ENCODE data around the gene OR6N2. TPM values are rescaled to one million over a fixed set of nuclear protein-coding genes. Genes with fewer than 3 reads are reported as not detected.

The OR6N2 gene
- total RNA-seq, 1 experiment from 2014 or later, result not detected

DNA sequence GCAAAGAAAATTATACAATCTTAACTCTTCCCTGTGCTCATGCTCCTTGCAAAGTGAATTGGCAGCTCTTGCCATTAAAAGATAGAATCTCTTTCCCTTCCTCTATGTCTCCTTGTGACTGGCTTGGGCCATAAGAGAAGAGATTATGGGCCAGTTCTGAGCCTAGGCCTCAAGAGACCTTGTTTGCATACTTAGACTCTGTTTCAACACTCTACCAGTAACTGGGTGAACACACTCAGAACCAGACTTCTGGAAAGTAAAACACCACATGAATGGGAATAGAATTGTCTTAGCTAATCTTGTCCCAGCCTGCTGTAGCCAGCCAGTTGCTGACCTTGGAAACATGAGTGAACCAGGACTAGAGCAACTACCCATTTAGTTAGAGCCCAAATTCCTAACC lies 45.2 kb downstream of the OR6N2 start:
- TF ChIP-seq, protein P1, sequence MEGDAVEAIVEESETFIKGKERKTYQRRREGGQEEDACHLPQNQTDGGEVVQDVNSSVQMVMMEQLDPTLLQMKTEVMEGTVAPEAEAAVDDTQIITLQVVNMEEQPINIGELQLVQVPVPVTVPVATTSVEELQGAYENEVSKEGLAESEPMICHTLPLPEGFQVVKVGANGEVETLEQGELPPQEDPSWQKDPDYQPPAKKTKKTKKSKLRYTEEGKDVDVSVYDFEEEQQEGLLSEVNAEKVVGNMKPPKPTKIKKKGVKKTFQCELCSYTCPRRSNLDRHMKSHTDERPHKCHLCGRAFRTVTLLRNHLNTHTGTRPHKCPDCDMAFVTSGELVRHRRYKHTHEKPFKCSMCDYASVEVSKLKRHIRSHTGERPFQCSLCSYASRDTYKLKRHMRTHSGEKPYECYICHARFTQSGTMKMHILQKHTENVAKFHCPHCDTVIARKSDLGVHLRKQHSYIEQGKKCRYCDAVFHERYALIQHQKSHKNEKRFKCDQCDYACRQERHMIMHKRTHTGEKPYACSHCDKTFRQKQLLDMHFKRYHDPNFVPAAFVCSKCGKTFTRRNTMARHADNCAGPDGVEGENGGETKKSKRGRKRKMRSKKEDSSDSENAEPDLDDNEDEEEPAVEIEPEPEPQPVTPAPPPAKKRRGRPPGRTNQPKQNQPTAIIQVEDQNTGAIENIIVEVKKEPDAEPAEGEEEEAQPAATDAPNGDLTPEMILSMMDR (IDR thresholded peaks at IDR 0.05; ENCODE audit: unreplicated experiment), result no peak
- Mint-ChIP-seq H3K27me3 (ENCODE audit: insufficient read depth, unreplicated experiment) (peaks cover 93% of the 10 kb centered on the region), H3K36me3 (ENCODE audit: insufficient read depth, unreplicated experiment) (no peaks in the 10 kb centered on the region), H3K9me3 (ENCODE audit: unreplicated experiment) (no peaks in the 10 kb centered on the region), H3K27ac (ENCODE audit: low read depth, unreplicated experiment) (no peak overlapping the region), H3K4me3 (ENCODE audit: unreplicated experiment) (no peak overlapping the region), H3K4me1 (ENCODE audit: insufficient read depth, unreplicated experiment) (no peaks in the 10 kb centered on the region)
- ChIA-PET POLR2A (no interaction called here), CTCF (no interaction called here)
- intact Hi-C loops (cut with micrococcal nuclease), result no loop called here
- BruUV-seq (replicated peaks), result no TSS peak
- DNase-seq (ENCODE audit: unreplicated experiment), result no peak

- peaks cover 98% of the 10 kb centered on the region for H3K27me3 Mint-ChIP-seq (ENCODE audit: insufficient read depth, unreplicated experiment)
- no peak overlapping the region for H3K4me3 Mint-ChIP-seq (ENCODE audit: unreplicated experiment)
- no TSS peak for BruUV-seq (replicated peaks)
- TF ChIP-seq, protein P1 (IDR thresholded peaks at IDR 0.05; ENCODE audit: unreplicated experiment), result no peak
- ChIA-PET CTCF (interaction anchor here (0.6 kb wide), 1 partner anchor 682 kb away, joined by 3 read pairs; no protein-coding TSS in a partner anchor), POLR2A (no interaction called here)
- peaks cover 4% of the 10 kb centered on the region for H3K4me1 Mint-ChIP-seq (ENCODE audit: insufficient read depth, unreplicated experiment)
- no peak overlapping the region for H3K27ac Mint-ChIP-seq (ENCODE audit: low read depth, unreplicated experiment)
- H3K36me3 Mint-ChIP-seq (ENCODE audit: insufficient read depth, unreplicated experiment), result no peaks in the 10 kb centered on the region
- intact Hi-C loops (cut with micrococcal nuclease), result no loop called here
- no peak for DNase-seq (ENCODE audit: unreplicated experiment)
- no peaks in the 10 kb centered on the region for H3K9me3 Mint-ChIP-seq (ENCODE audit: unreplicated experiment)
These were observed 48.5 kb downstream of the OR6N2 start for GRCh38 chr1:158732524-158732923.

- no peak for DNase-seq (ENCODE audit: unreplicated experiment)
- H3K27ac Mint-ChIP-seq (ENCODE audit: low read depth, unreplicated experiment), result no peak overlapping the region
- POLR2A ChIA-PET, result interaction anchor here (0.6 kb wide), 1 partner anchor 13 kb away, joined by 3 read pairs; no protein-coding TSS in a partner anchor
- H3K4me3 Mint-ChIP-seq (ENCODE audit: unreplicated experiment), result no peak overlapping the region
- TF ChIP-seq, protein P1 (IDR thresholded peaks at IDR 0.05; ENCODE audit: unreplicated experiment), result no peak
- BruUV-seq (replicated peaks), result no TSS peak
- no peaks in the 10 kb centered on the region for H3K36me3 Mint-ChIP-seq (ENCODE audit: insufficient read depth, unreplicated experiment)
- peaks cover 4% of the 10 kb centered on the region for H3K4me1 Mint-ChIP-seq (ENCODE audit: insufficient read depth, unreplicated experiment)
- no peaks in the 10 kb centered on the region for H3K9me3 Mint-ChIP-seq (ENCODE audit: unreplicated experiment)
- intact Hi-C loops (cut with micrococcal nuclease), result no loop called here
- CTCF ChIA-PET, result no interaction called here
- H3K27me3 Mint-ChIP-seq (ENCODE audit: insufficient read depth, unreplicated experiment), result peaks cover 98% of the 10 kb centered on the region
These were observed 49.3 kb downstream of the OR6N2 start for GRCh38 chr1:158731707-158732106.

DNA sequence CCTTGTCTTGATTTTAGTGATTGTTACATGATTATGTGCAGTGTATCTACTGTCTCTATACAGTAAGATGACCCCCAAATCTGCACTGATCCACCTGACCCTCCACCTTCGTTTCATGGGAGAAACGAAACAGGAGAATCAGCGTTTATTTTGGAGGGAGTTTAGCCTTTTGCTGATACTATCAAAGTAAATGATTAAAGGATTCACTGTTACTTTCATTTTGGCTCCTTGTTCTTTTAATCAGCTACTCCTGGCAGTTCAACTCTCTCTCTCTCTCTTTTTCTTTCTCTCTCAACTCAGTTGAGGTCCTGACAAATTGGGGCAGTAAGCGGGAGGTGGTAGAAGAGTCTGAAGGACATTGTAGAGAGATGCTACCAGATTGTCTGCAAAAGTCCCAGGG lies 50.6 kb downstream of the OR6N2 start:
- peaks cover 99% of the 10 kb centered on the region for H3K27me3 Mint-ChIP-seq (ENCODE audit: insufficient read depth, unreplicated experiment)
- no TSS peak for BruUV-seq (replicated peaks)

More for the DNA sequence above, 50.6 kb downstream of the OR6N2 start:
- TF ChIP-seq, protein P1 (IDR thresholded peaks at IDR 0.05; ENCODE audit: unreplicated experiment), result no peak
- POLR2A ChIA-PET, result no interaction called here
- H3K9me3 Mint-ChIP-seq (ENCODE audit: unreplicated experiment), result no peaks in the 10 kb centered on the region
- intact Hi-C loops (cut with micrococcal nuclease), result no loop called here
- CTCF ChIA-PET, result no interaction called here
- H3K27ac Mint-ChIP-seq (ENCODE audit: low read depth, unreplicated experiment), result no peak overlapping the region
- DNase-seq (ENCODE audit: unreplicated experiment), result no peak
- no peak overlapping the region for H3K4me3 Mint-ChIP-seq (ENCODE audit: unreplicated experiment)
- peaks cover 4% of the 10 kb centered on the region for H3K4me1 Mint-ChIP-seq (ENCODE audit: insufficient read depth, unreplicated experiment)
- H3K36me3 Mint-ChIP-seq (ENCODE audit: insufficient read depth, unreplicated experiment), result no peaks in the 10 kb centered on the region
